Measurements from ENCODE around the gene EXD2.
"Not testable (repeated sequence)": the region's sequence is repeated elsewhere in the genome, so short reads cannot be mapped to it uniquely, and the experiment has no call there.

EXD2 gene

GRCh38 chr14:69282448-69282847, 91.2 kb downstream of the EXD2 start:
- Histone ChIP-seq H3K27me3 (ENCODE audit: control insufficient read depth, insufficient read depth, low read length) (no peaks in the 10 kb centered on the region), H3K9me3 (ENCODE audit: control insufficient read depth, insufficient read depth, low read depth, low read length) (no peaks in the 10 kb centered on the region), H3K27ac (ENCODE audit: low read depth, low read length) (no peak overlapping the region), H3K4me1 (ENCODE audit: control insufficient read depth, insufficient read depth, low read length) (no peaks in the 10 kb centered on the region), H3K4me3 (ENCODE audit: low read depth, low read length) (no peak overlapping the region), H3K36me3 (ENCODE audit: control insufficient read depth, insufficient read depth, low read length) (no peaks in the 10 kb centered on the region), H3K9ac (ENCODE audit: low read length) (no peak overlapping the region)

GRCh38 chr14:69284170-69284569, 92.9 kb downstream of the EXD2 start:
- Histone ChIP-seq H3K9ac (ENCODE audit: low read length) (no peak overlapping the region), H3K9me3 (ENCODE audit: control insufficient read depth, insufficient read depth, low read depth, low read length) (no peaks in the 10 kb centered on the region), H3K27me3 (ENCODE audit: control insufficient read depth, insufficient read depth, low read length) (no peaks in the 10 kb centered on the region), H3K27ac (ENCODE audit: low read depth, low read length) (no peak overlapping the region), H3K4me3 (ENCODE audit: low read depth, low read length) (no peak overlapping the region), H3K4me1 (ENCODE audit: control insufficient read depth, insufficient read depth, low read length) (no peaks in the 10 kb centered on the region), H3K36me3 (ENCODE audit: control insufficient read depth, insufficient read depth, low read length) (no peaks in the 10 kb centered on the region)

- Histone ChIP-seq H3K9me3 (ENCODE audit: control insufficient read depth, insufficient read depth, low read depth, low read length) (no peaks in the 10 kb centered on the region), H3K4me3 (ENCODE audit: low read depth, low read length) (no peak overlapping the region), H3K27me3 (ENCODE audit: control insufficient read depth, insufficient read depth, low read length) (no peaks in the 10 kb centered on the region), H3K27ac (ENCODE audit: low read depth, low read length) (no peak overlapping the region), H3K9ac (ENCODE audit: low read length) (no peak overlapping the region), H3K36me3 (ENCODE audit: control insufficient read depth, insufficient read depth, low read length) (no peaks in the 10 kb centered on the region), H3K4me1 (ENCODE audit: control insufficient read depth, insufficient read depth, low read length) (no peaks in the 10 kb centered on the region)
Observed at GRCh38 chr14:69285661-69286255, 94.5 kb downstream of the EXD2 start.

GRCh38 chr14:69287098-69288010, 96.1 kb downstream of the EXD2 start:
- H3K36me3 ChIP-seq (ENCODE audit: control insufficient read depth, insufficient read depth, low read length): no peaks in the 10 kb centered on the region
- no peak overlapping the region for H3K9ac ChIP-seq (ENCODE audit: low read length)
- no peak overlapping the region for H3K4me3 ChIP-seq (ENCODE audit: low read depth, low read length)
- no peaks in the 10 kb centered on the region for H3K27me3 ChIP-seq (ENCODE audit: control insufficient read depth, insufficient read depth, low read length)
- H3K27ac ChIP-seq (ENCODE audit: low read depth, low read length): no peak overlapping the region
- peaks cover 10% of the 10 kb centered on the region; the same call in 1 of the 2 replicates for H3K4me1 ChIP-seq (ENCODE audit: control insufficient read depth, insufficient read depth, low read length)
- H3K9me3 ChIP-seq (ENCODE audit: control insufficient read depth, insufficient read depth, low read depth, low read length): no peaks in the 10 kb centered on the region

GRCh38 chr14:69288011-69288771, 96.9 kb downstream of the EXD2 start:
- H3K27me3 ChIP-seq (ENCODE audit: control insufficient read depth, insufficient read depth, low read length): no peaks in the 10 kb centered on the region
- no peak overlapping the region for H3K27ac ChIP-seq (ENCODE audit: low read depth, low read length)
- no peak overlapping the region for H3K4me3 ChIP-seq (ENCODE audit: low read depth, low read length)
- no peaks in the 10 kb centered on the region for H3K36me3 ChIP-seq (ENCODE audit: control insufficient read depth, insufficient read depth, low read length)
- H3K9me3 ChIP-seq (ENCODE audit: control insufficient read depth, insufficient read depth, low read depth, low read length): no peaks in the 10 kb centered on the region
- H3K4me1 ChIP-seq (ENCODE audit: control insufficient read depth, insufficient read depth, low read length): peaks cover 12% of the 10 kb centered on the region; the same call in 1 of the 2 replicates
- no peak overlapping the region for H3K9ac ChIP-seq (ENCODE audit: low read length)

- Histone ChIP-seq H3K4me1 (ENCODE audit: control insufficient read depth, insufficient read depth, low read length) (peaks cover 12% of the 10 kb centered on the region; the same call in 1 of the 2 replicates), H3K9me3 (ENCODE audit: control insufficient read depth, insufficient read depth, low read depth, low read length) (no peaks in the 10 kb centered on the region), H3K36me3 (ENCODE audit: control insufficient read depth, insufficient read depth, low read length) (no peaks in the 10 kb centered on the region), H3K27ac (ENCODE audit: low read depth, low read length) (no peak overlapping the region), H3K9ac (ENCODE audit: low read length) (no peak overlapping the region), H3K27me3 (ENCODE audit: control insufficient read depth, insufficient read depth, low read length) (no peaks in the 10 kb centered on the region), H3K4me3 (ENCODE audit: low read depth, low read length) (no peak overlapping the region)
Observed at GRCh38 chr14:69288956-69289705, 97.8 kb downstream of the EXD2 start.

- Histone ChIP-seq H3K27ac (ENCODE audit: low read depth, low read length) (no peak overlapping the region), H3K27me3 (ENCODE audit: control insufficient read depth, insufficient read depth, low read length) (no peaks in the 10 kb centered on the region), H3K36me3 (ENCODE audit: control insufficient read depth, insufficient read depth, low read length) (no peaks in the 10 kb centered on the region), H3K9me3 (ENCODE audit: control insufficient read depth, insufficient read depth, low read depth, low read length) (no peaks in the 10 kb centered on the region), H3K9ac (ENCODE audit: low read length) (no peak overlapping the region), H3K4me1 (ENCODE audit: control insufficient read depth, insufficient read depth, low read length) (peaks cover 12% of the 10 kb centered on the region; the same call in 1 of the 2 replicates), H3K4me3 (ENCODE audit: low read depth, low read length) (no peak overlapping the region)
Observed at GRCh38 chr14:69289811-69290520, 98.7 kb downstream of the EXD2 start.

- not testable (repeated sequence) for H3K4me3 ChIP-seq (ENCODE audit: low read depth, low read length); H3K9ac ChIP-seq (ENCODE audit: low read length); H3K36me3 ChIP-seq (ENCODE audit: control insufficient read depth, insufficient read depth, low read length); H3K27me3 ChIP-seq (ENCODE audit: control insufficient read depth, insufficient read depth, low read length); H3K27ac ChIP-seq (ENCODE audit: low read depth, low read length); H3K9me3 ChIP-seq (ENCODE audit: control insufficient read depth, insufficient read depth, low read depth, low read length)
- H3K4me1 ChIP-seq (ENCODE audit: control insufficient read depth, insufficient read depth, low read length): peaks cover 12% of the 10 kb centered on the region; the same call in 1 of the 2 replicates
Observed at GRCh38 chr14:69290881-69291280, 99.6 kb downstream of the EXD2 start.

GRCh38 chr14:69291396-69291795, 100.1 kb downstream of the EXD2 start:
- H3K27ac ChIP-seq (ENCODE audit: low read depth, low read length): no peak overlapping the region
- no peak overlapping the region for H3K4me3 ChIP-seq (ENCODE audit: low read depth, low read length)
- H3K4me1 ChIP-seq (ENCODE audit: control insufficient read depth, insufficient read depth, low read length): peaks cover 12% of the 10 kb centered on the region; the same call in 1 of the 2 replicates
- H3K36me3 ChIP-seq (ENCODE audit: control insufficient read depth, insufficient read depth, low read length): no peaks in the 10 kb centered on the region
- H3K9me3 ChIP-seq (ENCODE audit: control insufficient read depth, insufficient read depth, low read depth, low read length): no peaks in the 10 kb centered on the region
- no peaks in the 10 kb centered on the region for H3K27me3 ChIP-seq (ENCODE audit: control insufficient read depth, insufficient read depth, low read length)
- no peak overlapping the region for H3K9ac ChIP-seq (ENCODE audit: low read length)
